AG10803 (cell line): Measurements from ENCODE around the gene STIMATE.

Experiments
- DNase-seq: peaks from one replicate; pipeline ENCODE4 v3.0.0; 2010; ENCODE audit warnings: low read depth
- H3K4me3 ChIP-seq: 2 replicates; pipeline ENCODE4 v1.5.1; 2011; ENCODE audit warnings: mild to moderate bottlenecking, low read length, control low read depth
- CTCF ChIP-seq: conservative IDR thresholded peaks from 2 replicates; pipeline ENCODE4 v1.5.1; 2011; ENCODE audit warnings: mild to moderate bottlenecking, low read length, control low read depth, inconsistent platforms

Gene STIMATE

DNA sequence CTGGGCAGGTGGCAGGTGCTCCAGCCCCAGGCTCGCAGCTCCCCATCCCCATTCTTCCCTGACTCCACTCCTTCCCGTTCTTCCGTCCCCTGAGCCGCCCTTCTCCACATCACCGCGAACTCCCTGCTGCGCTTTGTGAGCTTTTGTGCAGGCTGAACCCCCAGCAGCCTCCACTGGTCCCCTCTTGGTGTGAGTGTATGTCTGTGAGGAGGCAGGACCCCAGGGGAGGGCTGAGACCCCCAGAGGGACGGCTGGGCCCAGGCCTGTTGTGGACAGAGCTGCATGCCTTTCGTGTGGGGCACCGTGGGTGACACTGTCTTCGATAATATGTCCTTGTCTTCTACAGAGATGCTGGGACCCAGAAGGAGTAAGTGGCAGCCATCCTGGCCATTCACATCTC lies 110.1 kb downstream of the STIMATE start:
- no peak for TF ChIP-seq CTCF
- DNase-seq: no peak
- no peak overlapping the region for H3K4me3 ChIP-seq
